B cell (primary cell): ENCODE data around the gene WNT3A.

Source experiments
- EZH2 ChIP-seq: IDR thresholded peaks from 2 replicates; pipeline ENCODE4 v1.6.1; 2012; ENCODE audit warnings: borderline replicate concordance, low read depth, mild to moderate bottlenecking, moderate library complexity, low read length; ENCODE audit not compliant: insufficient read depth, poor library complexity, severe bottlenecking
- TF ChIP-seq, protein P1 (sequence below): fragments of 200-600 bp; IDR thresholded peaks from one replicate; pipeline ENCODE4 v1.8.0; 2022; ENCODE audit warnings: antibody characterized with exemption, mild to moderate bottlenecking

DNA sequence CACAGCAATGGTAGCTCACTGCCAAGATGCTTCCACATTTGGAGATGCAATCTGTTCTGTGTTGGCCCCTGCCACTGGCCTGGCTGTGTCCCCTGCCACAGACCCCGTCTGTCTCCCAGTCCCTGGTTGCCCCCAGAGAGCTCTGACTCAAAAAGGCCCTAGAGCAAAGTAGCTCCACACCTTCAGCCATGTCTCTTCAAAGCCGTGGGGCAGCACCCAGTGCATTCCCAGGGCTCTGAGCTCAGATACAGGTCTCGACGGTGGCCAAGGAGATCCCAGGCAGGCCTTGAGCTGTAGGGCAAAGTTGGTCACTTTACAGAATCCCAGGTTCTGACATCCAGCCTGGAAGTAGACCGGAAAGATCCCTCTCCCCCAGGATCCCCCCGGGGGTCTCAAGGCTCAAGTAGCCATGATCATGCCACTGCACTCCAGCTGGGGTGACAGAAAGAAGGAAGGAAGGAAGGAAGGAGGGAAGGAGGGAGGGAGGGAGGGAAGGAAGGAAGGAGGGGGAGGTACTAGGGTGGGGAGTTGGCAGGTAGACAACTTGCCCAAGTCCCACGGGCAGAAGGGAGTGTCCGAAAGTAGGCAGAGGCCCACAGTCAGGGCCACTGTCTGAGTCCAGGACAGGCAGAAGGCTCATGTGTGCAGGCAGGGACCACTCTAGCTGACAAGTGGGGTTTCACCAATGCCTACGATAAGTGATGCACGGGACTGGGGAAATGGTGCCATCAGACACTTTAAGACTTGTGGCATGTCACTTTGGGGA lies 71.0 kb downstream of the WNT3A start:
- TF ChIP-seq, protein P1, sequence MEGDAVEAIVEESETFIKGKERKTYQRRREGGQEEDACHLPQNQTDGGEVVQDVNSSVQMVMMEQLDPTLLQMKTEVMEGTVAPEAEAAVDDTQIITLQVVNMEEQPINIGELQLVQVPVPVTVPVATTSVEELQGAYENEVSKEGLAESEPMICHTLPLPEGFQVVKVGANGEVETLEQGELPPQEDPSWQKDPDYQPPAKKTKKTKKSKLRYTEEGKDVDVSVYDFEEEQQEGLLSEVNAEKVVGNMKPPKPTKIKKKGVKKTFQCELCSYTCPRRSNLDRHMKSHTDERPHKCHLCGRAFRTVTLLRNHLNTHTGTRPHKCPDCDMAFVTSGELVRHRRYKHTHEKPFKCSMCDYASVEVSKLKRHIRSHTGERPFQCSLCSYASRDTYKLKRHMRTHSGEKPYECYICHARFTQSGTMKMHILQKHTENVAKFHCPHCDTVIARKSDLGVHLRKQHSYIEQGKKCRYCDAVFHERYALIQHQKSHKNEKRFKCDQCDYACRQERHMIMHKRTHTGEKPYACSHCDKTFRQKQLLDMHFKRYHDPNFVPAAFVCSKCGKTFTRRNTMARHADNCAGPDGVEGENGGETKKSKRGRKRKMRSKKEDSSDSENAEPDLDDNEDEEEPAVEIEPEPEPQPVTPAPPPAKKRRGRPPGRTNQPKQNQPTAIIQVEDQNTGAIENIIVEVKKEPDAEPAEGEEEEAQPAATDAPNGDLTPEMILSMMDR = no peak
- no peak for TF ChIP-seq EZH2
